ENCODE data around the gene SLC36A3.

SLC36A3 gene

GRCh38 chr5:151254556-151254955 is 49.0 kb downstream of the SLC36A3 start:
- H3K4me3 ChIP-seq (ENCODE audit: low read depth, low read length) = no peak overlapping the region
- no peaks in the 10 kb centered on the region for H3K27me3 ChIP-seq
- no peaks in the 10 kb centered on the region for H3K4me1 ChIP-seq
- no peak for TF ChIP-seq CTCF (IDR thresholded peaks at IDR 0.05; ENCODE audit: low read depth, low read length)
- no peaks in the 10 kb centered on the region for H3K36me3 ChIP-seq
- DNase-seq = no peak
- no peaks in the 10 kb centered on the region for H3K9me3 ChIP-seq

GRCh38 chr5:151253605-151253950 is 50.0 kb downstream of the SLC36A3 start:
- no peaks in the 10 kb centered on the region for H3K36me3 ChIP-seq
- no peak for DNase-seq
- H3K4me3 ChIP-seq (ENCODE audit: low read depth, low read length) = peak overlapping the region; percentile 68
- TF ChIP-seq CTCF (IDR thresholded peaks at IDR 0.05; ENCODE audit: low read depth, low read length) = no peak
- no peaks in the 10 kb centered on the region for H3K27me3 ChIP-seq
- H3K4me1 ChIP-seq = no peaks in the 10 kb centered on the region
- H3K9me3 ChIP-seq = no peaks in the 10 kb centered on the region

- Histone ChIP-seq H3K36me3 (no peaks in the 10 kb centered on the region), H3K4me3 (ENCODE audit: low read depth, low read length) (peak within 1 kb of the TSS; percentile 68), H3K4me1 (no peaks in the 10 kb centered on the region), H3K27me3 (no peaks in the 10 kb centered on the region), H3K9me3 (no peaks in the 10 kb centered on the region)
- DNase-seq = peak; percentile 99
- no peak for TF ChIP-seq CTCF (IDR thresholded peaks at IDR 0.05; ENCODE audit: low read depth, low read length)
Observed at GRCh38 chr5:151252762-151253604, 50.6 kb downstream of the SLC36A3 start, which contains the start of gene GM2A. TSS of gene GM2A (plus strand) at chr5:151253185. CDS start at chr5:151253217, 32 bp downstream.

GRCh38 chr5:151251621-151252020 is 51.9 kb downstream of the SLC36A3 start:
- H3K4me3 ChIP-seq (ENCODE audit: low read depth, low read length) = no peak overlapping the region
- no peaks in the 10 kb centered on the region for H3K4me1 ChIP-seq
- TF ChIP-seq CTCF (IDR thresholded peaks at IDR 0.05; ENCODE audit: low read depth, low read length) = no peak

GRCh38 chr5:151251001-151251551 is 52.5 kb downstream of the SLC36A3 start:
- Histone ChIP-seq H3K27me3 (no peaks in the 10 kb centered on the region), H3K4me3 (ENCODE audit: low read depth, low read length) (no peak overlapping the region), H3K36me3 (no peaks in the 10 kb centered on the region), H3K4me1 (no peaks in the 10 kb centered on the region), H3K9me3 (no peaks in the 10 kb centered on the region)
- TF ChIP-seq CTCF (IDR thresholded peaks at IDR 0.05; ENCODE audit: low read depth, low read length) = no peak
- no peak for DNase-seq

More at GRCh38 chr5:151251621-151252020, 51.9 kb downstream of the SLC36A3 start:
- H3K36me3 ChIP-seq = no peaks in the 10 kb centered on the region
- no peaks in the 10 kb centered on the region for H3K27me3 ChIP-seq
- H3K9me3 ChIP-seq = no peaks in the 10 kb centered on the region
- DNase-seq = no peak

All from BE2C (cell line).